ENCODE data around the gene STIM1.

DNA sequence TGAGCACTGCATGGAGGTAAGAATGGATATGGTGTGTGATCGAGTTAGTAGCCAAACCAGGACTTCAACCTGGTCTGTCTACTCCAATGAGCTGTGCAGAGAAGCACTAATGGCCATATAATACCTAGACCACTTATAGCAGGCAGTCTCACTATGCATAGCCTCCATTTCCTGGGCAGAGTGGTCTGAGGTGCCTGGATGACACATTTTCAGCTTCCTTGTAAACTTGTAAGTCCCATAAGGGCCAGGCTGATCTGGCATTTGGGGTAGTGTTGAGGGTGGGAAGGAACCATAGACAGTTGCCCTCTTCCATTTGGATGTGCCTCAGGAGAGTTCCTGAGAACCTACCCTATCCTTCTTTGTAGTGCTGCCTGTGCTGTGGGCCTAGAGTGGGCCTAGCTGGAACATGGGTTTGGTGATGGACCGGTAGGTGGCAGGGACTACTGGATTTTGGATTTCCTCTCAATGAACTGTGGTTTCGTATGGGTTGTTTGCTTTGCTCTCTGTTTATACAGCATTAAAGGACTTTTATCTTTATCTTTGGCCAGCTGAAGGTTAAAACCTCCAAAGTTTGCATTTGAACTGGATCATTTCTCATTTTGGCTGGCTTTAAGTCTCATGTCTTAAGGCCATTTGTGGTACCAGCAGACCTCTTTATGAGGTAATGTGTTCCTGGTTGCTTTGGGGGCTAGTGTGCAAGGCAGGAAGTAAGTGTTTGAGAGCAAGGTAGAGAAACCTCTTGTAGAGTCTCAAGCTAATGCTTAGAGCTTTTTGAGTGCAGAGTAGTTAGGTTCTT lies 86.9 kb downstream of the STIM1 start:
- TF ChIP-seq ZSCAN29 (IDR thresholded peaks at IDR 0.05), result no peak
- TF ChIP-seq POLR2AphosphoS5 (IDR thresholded peaks at IDR 0.05; ENCODE audit: low read length), result no peak
- no peak for TF ChIP-seq CHD1 (IDR thresholded peaks at IDR 0.05; ENCODE audit: low read depth, low read length)
- no peak for TF ChIP-seq POLR2A (IDR thresholded peaks at IDR 0.05; ENCODE audit: low read depth, low read length)
- TF ChIP-seq, protein P1, sequence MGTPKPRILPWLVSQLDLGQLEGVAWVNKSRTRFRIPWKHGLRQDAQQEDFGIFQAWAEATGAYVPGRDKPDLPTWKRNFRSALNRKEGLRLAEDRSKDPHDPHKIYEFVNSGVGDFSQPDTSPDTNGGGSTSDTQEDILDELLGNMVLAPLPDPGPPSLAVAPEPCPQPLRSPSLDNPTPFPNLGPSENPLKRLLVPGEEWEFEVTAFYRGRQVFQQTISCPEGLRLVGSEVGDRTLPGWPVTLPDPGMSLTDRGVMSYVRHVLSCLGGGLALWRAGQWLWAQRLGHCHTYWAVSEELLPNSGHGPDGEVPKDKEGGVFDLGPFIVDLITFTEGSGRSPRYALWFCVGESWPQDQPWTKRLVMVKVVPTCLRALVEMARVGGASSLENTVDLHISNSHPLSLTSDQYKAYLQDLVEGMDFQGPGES (IDR thresholded peaks at IDR 0.05), result no peak
- TF ChIP-seq HCFC1 (IDR thresholded peaks at IDR 0.05; ENCODE audit: low read length), result no peak
- TF ChIP-seq HDGF (IDR thresholded peaks at IDR 0.05), result no peak
- no peak for TF ChIP-seq RAD51 (IDR thresholded peaks at IDR 0.05)
- TF ChIP-seq SIN3A (IDR thresholded peaks at IDR 0.05; ENCODE audit: low read depth, low read length), result no peak

Measured in GM12878 (cell line).